OCI-LY1 (cell line): ENCODE measurements around the gene ADAM19.

Source experiments
- CTCF ChIP-seq: fragments of 200-600 bp; sonication (generic), shearing (Covaris generic); IDR thresholded peaks from 2 replicates; pipeline ENCODE4 v1.5.1; 2017; ENCODE audit warnings: mild to moderate bottlenecking, antibody characterized with exemption, low read length, moderate library complexity, mixed read lengths
- EZH2 ChIP-seq: fragments of 200-600 bp; sonication (generic), shearing (Covaris generic); IDR thresholded peaks from 2 replicates; pipeline ENCODE4 v1.8.0; 2017; ENCODE audit warnings: borderline replicate concordance, mixed run types, mild to moderate bottlenecking, antibody characterized with exemption, low read length, moderate library complexity, mixed read lengths

- TF ChIP-seq CTCF (no peak), EZH2 (no peak)
Measured at GRCh38 chr5:157479612-157480510, 95.7 kb downstream of the ADAM19 start.
